RCC 7860 (cell line): ENCODE data around the gene DHFR2.

Source experiments
- DNase-seq: peaks from one replicate; pipeline ENCODE4 v3.0.0-alpha.2; 2015; ENCODE audit warnings: low spot score
- FAIRE-seq: peaks from 2 replicates; lab custom pipeline; 2012; peaks lifted over from hg19 to GRCh38; lab: Jason Lieb, UNC

DHFR2 gene

GRCh38 chr3:94008253-94008652, 54.5 kb downstream of the DHFR2 start:
- FAIRE-seq (no peak), DNase-seq (no peak)
